ENCODE measurements around the gene SORCS2.

SORCS2 gene

GRCh38 chr4:7767966-7768365 lies 575.6 kb downstream of the SORCS2 start:
- no peak for DNase-seq (ENCODE audit: low spot score)

DNA sequence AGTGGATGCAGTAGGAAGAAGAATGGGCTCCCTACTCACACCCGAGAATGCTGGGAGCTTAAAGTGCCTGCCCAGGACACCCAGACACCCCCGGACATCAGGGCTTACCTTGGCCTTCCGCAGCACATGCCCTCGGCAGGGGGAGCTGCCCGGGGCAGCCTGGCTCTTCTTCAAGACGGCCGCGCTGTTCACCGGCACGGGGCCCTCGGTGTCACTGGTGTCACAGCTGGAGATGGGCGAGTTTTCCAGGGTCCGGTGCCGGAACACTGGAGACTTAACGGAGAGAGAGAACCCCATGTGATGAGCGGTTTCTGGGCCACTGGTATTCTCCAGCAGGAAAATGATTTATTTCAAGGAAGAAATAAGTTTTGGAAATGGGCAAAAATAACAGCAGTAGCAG lies 576.4 kb downstream of the SORCS2 start:
- DNase-seq (ENCODE audit: low spot score) = no peak

DNA sequence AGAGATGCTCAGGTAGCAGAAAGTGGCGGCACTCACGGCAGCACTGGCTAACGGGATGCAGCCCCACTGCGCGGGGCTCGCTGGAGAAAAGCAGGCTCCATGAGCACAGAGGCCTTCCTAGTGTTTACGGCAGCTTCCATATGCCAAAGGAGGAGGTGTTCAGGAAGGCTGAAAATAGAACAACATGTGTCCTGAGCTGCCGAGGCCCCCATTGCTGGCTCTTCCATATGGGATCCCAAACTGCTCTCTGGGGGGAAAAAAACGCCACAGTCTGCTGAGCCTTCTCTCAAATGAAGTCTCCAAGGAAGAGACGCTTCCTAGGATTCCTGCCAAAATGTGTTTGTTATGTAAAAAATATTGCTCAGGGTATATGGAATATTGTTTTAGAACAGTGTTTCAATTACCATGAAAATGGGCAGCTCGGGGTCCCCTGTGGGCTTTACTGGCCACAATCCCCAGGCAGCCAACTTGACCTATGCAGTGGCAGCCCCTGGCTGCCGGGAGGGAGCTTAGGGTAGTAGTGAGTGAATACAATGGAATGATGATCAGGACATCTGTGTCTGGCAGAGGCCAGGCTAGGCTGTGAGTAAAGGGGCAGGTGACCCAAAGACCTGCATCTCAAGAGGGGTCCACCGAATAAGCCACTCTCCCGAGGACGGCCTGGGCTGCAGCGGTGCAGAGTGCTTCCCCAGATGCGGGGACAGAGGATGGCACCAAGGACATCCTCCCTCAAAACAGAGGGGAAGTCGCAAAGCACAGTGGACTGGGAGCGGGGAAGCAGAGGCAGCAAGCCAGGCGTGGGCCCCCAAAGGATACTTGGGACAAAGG lies 577.3 kb downstream of the SORCS2 start:
- DNase-seq (ENCODE audit: low spot score) = no peak

DNA sequence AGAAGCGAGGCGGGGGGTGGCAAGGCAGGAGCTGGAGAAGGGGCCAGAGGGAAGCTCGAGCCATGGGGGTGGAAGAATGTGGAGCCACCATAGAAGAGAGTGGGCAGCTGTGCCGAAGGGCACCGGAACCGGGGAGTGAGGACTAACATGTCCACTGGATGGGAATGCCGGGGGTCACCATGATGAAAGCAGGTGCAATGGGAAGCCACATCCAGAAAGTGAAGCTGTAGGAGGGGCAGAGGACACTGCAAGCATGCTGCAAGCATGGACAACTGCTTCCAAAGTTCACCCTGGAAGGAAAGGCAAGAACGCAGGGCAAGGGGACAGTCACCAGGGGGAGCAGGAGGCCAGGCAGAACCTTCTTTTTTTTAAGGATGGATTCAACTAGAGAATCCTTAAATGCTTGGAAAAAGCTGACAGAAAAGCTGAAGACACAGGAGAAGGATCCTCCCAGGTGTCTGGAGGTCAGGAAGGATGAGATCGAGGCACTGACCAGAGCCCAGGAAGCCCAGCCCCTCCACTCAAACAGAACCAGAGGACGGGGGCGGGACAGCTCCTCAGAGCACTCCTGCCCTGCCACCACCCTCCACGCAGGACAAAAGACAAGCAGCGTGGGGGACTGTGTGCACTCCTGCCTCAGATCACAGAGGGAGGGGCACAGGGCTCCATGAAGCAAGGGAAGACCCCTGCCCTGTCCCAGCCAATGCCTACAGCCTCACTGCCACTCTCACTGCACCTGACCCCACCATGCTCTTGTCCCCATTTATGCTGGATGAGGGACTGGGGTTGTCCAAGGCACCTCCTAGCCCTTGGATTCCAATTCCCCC lies 578.1 kb downstream of the SORCS2 start:
- peak; percentile 36 for DNase-seq (ENCODE audit: low spot score)

- DNase-seq (ENCODE audit: low spot score) = no peak
These were observed 578.7 kb downstream of the SORCS2 start for GRCh38 chr4:7771056-7771455.

GRCh38 chr4:7771541-7772507 lies 579.5 kb downstream of the SORCS2 start:
- no peak for DNase-seq (ENCODE audit: low spot score)

- no peak for DNase-seq (ENCODE audit: low spot score)
These were observed 580.5 kb downstream of the SORCS2 start for GRCh38 chr4:7772711-7773385.

DNA sequence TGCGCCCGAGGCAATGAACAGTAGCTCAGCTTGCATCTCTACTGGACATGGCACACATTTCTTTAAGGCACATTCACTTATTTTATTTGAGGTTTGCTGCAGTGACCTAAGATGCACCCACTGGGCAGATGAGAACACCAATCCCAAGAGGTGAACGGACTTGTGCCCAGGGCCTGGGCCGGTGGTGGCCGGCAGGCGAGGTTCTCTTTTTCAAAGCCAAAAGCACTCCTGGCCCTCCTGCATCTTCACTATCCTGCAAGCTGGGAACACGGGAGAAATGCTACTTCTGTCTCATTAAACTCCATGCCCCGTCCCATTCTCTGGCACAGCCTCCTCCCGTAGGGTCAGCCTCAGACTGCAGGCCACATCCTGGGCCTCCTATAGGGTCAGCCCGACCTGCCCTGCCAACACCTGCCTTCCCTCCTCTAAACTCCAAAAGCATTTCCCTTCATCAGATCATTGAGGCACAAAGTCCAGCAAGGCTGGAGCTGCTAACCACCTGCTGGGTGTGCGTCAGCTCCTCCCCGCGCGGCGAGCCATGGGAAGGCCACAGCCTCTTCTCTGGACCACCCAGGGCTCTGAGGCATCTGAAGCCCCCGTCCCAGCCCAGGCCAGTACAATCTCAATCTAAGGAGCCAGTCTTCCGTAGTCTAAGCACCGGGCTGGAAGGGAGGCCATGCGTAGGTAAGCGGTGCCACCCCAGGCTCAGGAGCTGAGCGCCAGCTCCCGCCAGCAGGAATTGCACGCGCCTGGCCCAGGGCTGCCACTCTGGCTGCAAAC lies 581.3 kb downstream of the SORCS2 start:
- no peak for DNase-seq (ENCODE audit: low spot score)

GRCh38 chr4:7774301-7775294 lies 582.3 kb downstream of the SORCS2 start:
- no peak for DNase-seq (ENCODE audit: low spot score)

DNA sequence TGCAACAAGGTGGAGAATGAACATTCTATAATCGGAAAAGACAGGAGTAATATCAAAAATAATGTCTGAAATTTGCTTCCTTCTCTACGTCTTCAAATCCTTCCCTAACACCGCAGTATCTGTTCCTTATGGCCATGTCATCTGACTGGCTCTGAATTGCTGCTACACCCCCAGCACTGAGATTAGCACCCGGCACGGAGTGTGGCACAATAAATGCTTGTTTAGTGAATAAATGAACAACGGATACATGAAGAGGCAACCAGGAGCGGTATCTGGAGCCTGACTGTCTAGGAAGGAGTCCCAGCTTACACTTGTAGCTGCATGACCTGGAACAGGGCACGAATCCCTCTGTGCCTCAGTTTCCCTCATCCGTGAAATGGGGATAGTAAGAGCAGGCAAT lies 583.1 kb downstream of the SORCS2 start:
- no peak for DNase-seq (ENCODE audit: low spot score)

DNA sequence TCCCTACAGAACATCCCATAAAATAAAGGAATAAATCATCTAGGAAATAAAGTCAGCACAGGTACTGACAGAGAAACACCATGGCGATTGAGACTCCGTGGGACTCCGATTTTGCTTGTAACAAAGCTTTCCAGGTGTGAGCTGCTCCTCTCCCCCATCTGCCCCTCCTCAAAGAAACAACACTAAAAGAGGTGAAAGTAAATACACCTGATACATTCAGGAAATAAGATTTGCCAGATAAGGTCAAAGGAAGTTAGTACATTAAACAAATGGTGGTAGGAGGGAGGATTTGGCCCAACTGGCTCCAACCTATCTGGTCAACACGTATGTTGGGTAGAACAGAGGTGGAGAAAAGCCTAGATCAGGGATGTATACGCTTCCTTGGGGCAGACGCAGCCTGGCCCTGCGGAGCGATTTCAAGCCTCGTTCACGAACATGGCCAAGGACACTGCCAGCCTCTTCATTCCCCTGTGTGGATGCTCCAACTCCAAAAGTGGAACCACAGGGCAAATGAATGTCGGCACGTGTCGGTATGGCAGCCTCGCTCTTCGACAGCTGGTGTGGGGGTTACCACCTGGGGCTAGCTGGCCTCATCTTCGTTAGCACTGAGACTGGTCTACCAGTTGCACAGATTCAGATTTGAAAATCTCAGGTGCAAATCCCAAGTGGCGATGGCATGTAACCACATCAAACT lies 584.8 kb downstream of the SORCS2 start:
- DNase-seq (ENCODE audit: low spot score) = no peak

DNA sequence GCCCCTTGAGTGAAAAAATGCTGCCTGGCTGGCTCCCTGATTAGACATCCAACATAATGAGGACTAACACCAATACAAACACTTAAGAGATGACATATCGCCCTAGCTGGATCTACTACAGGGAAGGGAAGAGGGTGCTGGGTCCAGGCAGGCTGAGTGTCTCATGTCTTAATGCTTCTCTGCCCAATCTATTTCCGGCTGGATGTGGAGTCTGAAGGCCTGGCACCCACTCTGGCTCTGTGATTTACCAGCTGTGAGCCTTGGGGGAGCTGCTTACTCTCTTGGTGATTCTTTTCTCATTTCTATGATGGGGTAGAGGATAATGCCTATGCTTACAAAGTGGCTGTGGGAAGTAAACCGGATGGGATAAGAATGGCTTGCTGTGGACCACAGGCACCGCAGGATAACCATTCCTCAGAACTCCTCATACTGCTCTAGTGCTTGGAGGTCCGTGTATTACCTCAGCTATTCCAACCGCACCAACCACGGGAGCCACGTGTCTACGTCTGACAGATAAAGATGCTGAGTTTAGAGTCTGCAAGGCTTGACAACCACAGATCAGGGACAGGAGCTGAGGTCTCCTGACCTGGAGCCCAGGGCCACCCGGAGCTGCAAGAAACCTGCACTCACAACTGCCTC lies 585.7 kb downstream of the SORCS2 start:
- no peak for DNase-seq (ENCODE audit: low spot score)

DNA sequence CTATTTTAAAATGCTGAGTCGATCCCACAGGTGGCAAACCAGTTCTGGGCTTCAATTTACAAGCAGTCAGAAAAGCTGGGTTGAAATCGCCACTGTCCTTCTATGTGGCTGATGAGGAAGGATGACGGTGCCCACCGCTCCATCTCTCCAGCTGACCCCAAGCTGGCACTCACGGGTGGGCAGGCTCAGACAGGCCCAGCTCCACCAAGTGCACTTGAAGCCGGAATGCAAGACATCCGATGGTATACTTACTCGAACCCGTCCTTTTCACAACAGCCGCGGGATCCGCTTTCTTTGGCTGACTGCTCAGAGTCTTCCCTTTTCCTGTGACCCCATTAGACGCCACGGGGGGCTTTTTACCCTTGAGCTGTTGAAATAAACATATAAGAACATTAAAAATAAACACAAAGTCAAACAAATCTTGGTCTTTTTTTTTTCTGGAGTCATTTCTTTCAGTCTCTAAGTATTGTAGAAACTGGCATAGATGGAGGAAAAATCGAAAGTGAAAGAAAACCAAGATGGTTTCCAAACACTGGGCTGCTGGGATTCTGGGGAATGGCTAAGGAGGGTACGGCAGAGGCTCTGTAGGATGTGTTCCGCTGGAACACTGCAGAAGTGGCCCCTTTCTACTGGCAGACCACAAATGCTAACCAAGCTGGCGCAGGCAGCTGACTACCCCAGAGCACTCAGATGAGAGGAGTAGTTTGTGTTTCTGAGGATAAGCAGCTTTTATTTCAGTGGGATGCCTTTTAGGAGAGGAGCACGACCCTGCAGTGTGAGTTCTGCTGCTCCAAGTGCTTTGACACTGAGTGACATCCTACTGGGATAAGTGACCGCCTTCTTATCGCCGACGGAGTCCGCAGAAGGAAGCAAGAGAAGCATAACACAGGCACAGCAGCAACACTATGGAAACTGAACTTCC lies 586.4 kb downstream of the SORCS2 start:
- DNase-seq (ENCODE audit: low spot score) = no peak

- no peak for DNase-seq (ENCODE audit: low spot score)
These were observed 587.1 kb downstream of the SORCS2 start for GRCh38 chr4:7779432-7779768.

DNA sequence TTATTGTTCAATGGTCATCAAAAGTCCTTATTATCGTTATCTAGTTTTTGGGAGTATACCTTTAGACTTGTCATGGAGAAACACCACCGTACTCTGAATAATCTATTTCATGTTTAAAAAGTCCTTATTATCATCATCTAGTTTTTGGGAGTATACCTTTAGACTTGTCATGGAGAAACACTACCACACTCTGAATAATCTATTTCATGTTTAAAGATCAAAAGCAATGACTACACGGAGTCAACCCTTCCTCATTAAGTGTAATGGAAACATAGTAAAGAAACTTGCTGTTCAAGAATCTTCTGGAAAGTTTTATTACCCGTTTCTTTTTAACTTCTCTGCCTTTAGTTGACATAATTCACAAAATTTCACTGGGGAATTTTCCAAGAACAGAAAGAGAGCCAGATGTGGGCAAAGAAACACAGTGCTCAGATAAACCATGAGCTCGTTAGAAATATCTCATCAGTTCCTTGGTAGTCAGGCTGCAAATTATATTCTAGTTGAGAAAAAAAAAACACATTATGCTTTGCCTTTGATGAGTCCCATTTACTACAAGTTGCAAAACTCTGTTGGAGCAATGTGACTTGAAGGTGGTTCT lies 588.5 kb downstream of the SORCS2 start:
- no peak for DNase-seq (ENCODE audit: low spot score)

GRCh38 chr4:7781366-7781765 lies 589.0 kb downstream of the SORCS2 start:
- peak; percentile 96 for DNase-seq (ENCODE audit: low spot score)

- DNase-seq (ENCODE audit: low spot score) = peak; percentile 32
These were observed 589.7 kb downstream of the SORCS2 start for GRCh38 chr4:7781993-7782392.

Measured in kidney capillary endothelial cell (primary cell).